Activated CD4-positive, alpha-beta T cell treated with anti-CD3 and anti-CD28 coated beads, Interleukin-2, amount 50 U/mL, for 24 hours (primary cell): Measurements from ENCODE around the gene MAPK1.
"Not testable (repeated sequence)": the region's sequence is repeated elsewhere in the genome, so short reads cannot be mapped to it uniquely, and the experiment has no call there.

Source experiments
- DNase-seq, 2 donors: peaks; one replicate each; pipeline ENCODE4 v3.0.0-alpha.2; 2020; ENCODE audit warnings: low read depth in 1 of 2, low spot score in 1 of 2

Gene MAPK1

GRCh38 chr22:21759093-21759492 is 108.4 kb downstream of the MAPK1 start:
- DNase-seq: no peak

GRCh38 chr22:21758091-21758864 is 109.2 kb downstream of the MAPK1 start:
- no peak for DNase-seq

- no peak for DNase-seq
Measured at GRCh38 chr22:21755851-21756284, 111.6 kb downstream of the MAPK1 start.

GRCh38 chr22:21754523-21754922 is 112.9 kb downstream of the MAPK1 start:
- DNase-seq: no peak

GRCh38 chr22:21753374-21754111 is 113.9 kb downstream of the MAPK1 start:
- no peak for DNase-seq

GRCh38 chr22:21752276-21752675 is 115.2 kb downstream of the MAPK1 start:
- no peak for DNase-seq

- DNase-seq: no peak
Measured at GRCh38 chr22:21745948-21746347, 121.5 kb downstream of the MAPK1 start.

- not testable (repeated sequence) for DNase-seq
Measured at GRCh38 chr22:21744917-21745316, 122.5 kb downstream of the MAPK1 start.

GRCh38 chr22:21741790-21742189 is 125.7 kb downstream of the MAPK1 start:
- DNase-seq: no peak

- DNase-seq: no peak
Measured at GRCh38 chr22:21741059-21741458, 126.4 kb downstream of the MAPK1 start.

- no peak for DNase-seq
Measured at GRCh38 chr22:21739828-21740377, 127.5 kb downstream of the MAPK1 start.

- no peak for DNase-seq
Measured at GRCh38 chr22:21738966-21739365, 128.5 kb downstream of the MAPK1 start.

- no peak for DNase-seq
Measured at GRCh38 chr22:21738081-21738480, 129.4 kb downstream of the MAPK1 start.

GRCh38 chr22:21736948-21737347 is 130.5 kb downstream of the MAPK1 start:
- DNase-seq: no peak

- no peak for DNase-seq
Measured at GRCh38 chr22:21736084-21736642, 131.3 kb downstream of the MAPK1 start.

GRCh38 chr22:21735200-21736083 is 132.0 kb downstream of the MAPK1 start, which contains the start of gene YPEL1:
Gene YPEL1, minus strand, starts transcription at chr22:21735794. Its CDS starts 25,050 bp downstream, at chr22:21710744.
- DNase-seq: peak; percentile 83 to 84

GRCh38 chr22:21734540-21735199 is 132.8 kb downstream of the MAPK1 start:
- no peak for DNase-seq

- no peak for DNase-seq
Measured at GRCh38 chr22:21731503-21731902, 135.9 kb downstream of the MAPK1 start.

GRCh38 chr22:21730535-21731308 is 136.7 kb downstream of the MAPK1 start:
- no peak for DNase-seq
